Measurements from ENCODE around the gene P2RY4.
"Not testable (repeated sequence)": the region's sequence is repeated elsewhere in the genome, so short reads cannot be mapped to it uniquely, and the experiment has no call there.

Gene P2RY4

GRCh38 chrX:70241501-70241900 is 18.5 kb downstream of the P2RY4 start:
- DNase-seq: no peak

- DNase-seq: no peak
Observed at GRCh38 chrX:70240751-70241150, 19.3 kb downstream of the P2RY4 start.

GRCh38 chrX:70234355-70234754 is 25.6 kb downstream of the P2RY4 start, which contains the start of gene AWAT1:
AWAT1 (plus strand) TSS chrX:70234655; CDS start chrX:70234696, 41 bp downstream.
- no peak for DNase-seq

GRCh38 chrX:70231666-70232065 is 28.3 kb downstream of the P2RY4 start:
- no peak for DNase-seq

- no peak for DNase-seq
Observed at GRCh38 chrX:70226687-70227086, 33.3 kb downstream of the P2RY4 start.

GRCh38 chrX:70226048-70226447 is 34.0 kb downstream of the P2RY4 start:
- DNase-seq: no peak

GRCh38 chrX:70219938-70220764 is 39.9 kb downstream of the P2RY4 start:
- DNase-seq: peak; percentile 5 to 11

GRCh38 chrX:70209570-70209969 is 50.4 kb downstream of the P2RY4 start:
- not testable (repeated sequence) for DNase-seq

GRCh38 chrX:70208479-70208878 is 51.5 kb downstream of the P2RY4 start:
- DNase-seq: no peak
